ENCODE measurements around the gene UBXN7. TPM values are rescaled to one million over a fixed set of nuclear protein-coding genes. Genes with fewer than 3 reads are reported as not detected.
"Not testable (repeated sequence)": the region's sequence is repeated elsewhere in the genome, so short reads cannot be mapped to it uniquely, and the experiment has no call there.

The UBXN7 gene
- total RNA-seq, 1 experiment from 2014 or later, result 10.2 TPM

DNA sequence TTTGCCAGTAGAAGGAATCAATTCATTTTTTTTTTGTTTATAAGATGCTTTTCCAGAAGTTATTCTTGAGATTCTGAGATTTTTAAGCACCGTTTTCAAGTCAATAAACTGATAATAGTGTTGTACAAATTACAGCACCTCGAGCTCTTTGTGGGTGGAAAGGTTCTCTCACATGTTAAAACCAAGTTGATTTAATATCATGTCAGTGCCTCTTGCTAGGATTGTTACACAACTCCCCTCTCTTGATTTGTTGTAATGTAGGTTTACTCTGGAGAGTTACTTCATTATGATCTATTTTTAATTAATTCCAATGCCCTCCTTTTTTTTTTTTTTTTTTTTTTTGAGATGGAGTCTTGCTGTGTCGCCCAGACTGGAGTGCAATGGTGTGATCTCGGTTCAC is 25.8 kb upstream of the UBXN7 start:
- no TSS peak for BruUV-seq (replicated peaks)
- ChIA-PET POLR2A (ENCODE audit: unreplicated experiment) (no interaction called here), CTCF (no interaction called here)
- Histone ChIP-seq H4K20me1 (ENCODE audit: low read length) (no peaks in the 10 kb centered on the region), H2AFZ (ENCODE audit: low read length) (no peak overlapping the region), H3K4me1 (ENCODE audit: insufficient read depth, low read length) (no peaks in the 10 kb centered on the region), H3K27ac (ENCODE audit: low read length) (no peak overlapping the region), H3K79me2 (ENCODE audit: low read length) (no peaks in the 10 kb centered on the region), H3K4me3 (ENCODE audit: low read length) (no peak overlapping the region), H3K4me2 (ENCODE audit: low read length) (no peak overlapping the region), H3K9me3 (ENCODE audit: low read length) (no peaks in the 10 kb centered on the region), H3F3A (ENCODE audit: low read length, unreplicated experiment) (no peaks in the 10 kb centered on the region), H3K9ac (ENCODE audit: low read length) (no peak overlapping the region), H3K27me3 (ENCODE audit: low read length) (no peaks in the 10 kb centered on the region), H3K9me2 (replicated peaks; ENCODE audit: low read length) (no peaks in the 10 kb centered on the region), H3K36me3 (ENCODE audit: low read depth, low read length) (no peaks in the 10 kb centered on the region)
- ATAC-seq (no peak), DNase-seq (no peak)
- TF ChIP-seq EZH2 (IDR thresholded peaks at IDR 0.05; ENCODE audit: low read length, unreplicated experiment), result no peak
- TF ChIP-seq, protein P1, sequence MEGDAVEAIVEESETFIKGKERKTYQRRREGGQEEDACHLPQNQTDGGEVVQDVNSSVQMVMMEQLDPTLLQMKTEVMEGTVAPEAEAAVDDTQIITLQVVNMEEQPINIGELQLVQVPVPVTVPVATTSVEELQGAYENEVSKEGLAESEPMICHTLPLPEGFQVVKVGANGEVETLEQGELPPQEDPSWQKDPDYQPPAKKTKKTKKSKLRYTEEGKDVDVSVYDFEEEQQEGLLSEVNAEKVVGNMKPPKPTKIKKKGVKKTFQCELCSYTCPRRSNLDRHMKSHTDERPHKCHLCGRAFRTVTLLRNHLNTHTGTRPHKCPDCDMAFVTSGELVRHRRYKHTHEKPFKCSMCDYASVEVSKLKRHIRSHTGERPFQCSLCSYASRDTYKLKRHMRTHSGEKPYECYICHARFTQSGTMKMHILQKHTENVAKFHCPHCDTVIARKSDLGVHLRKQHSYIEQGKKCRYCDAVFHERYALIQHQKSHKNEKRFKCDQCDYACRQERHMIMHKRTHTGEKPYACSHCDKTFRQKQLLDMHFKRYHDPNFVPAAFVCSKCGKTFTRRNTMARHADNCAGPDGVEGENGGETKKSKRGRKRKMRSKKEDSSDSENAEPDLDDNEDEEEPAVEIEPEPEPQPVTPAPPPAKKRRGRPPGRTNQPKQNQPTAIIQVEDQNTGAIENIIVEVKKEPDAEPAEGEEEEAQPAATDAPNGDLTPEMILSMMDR (conservative IDR thresholded peaks at IDR 0.05; ENCODE audit: low read depth, low read length), result no peak
- no peak for TF ChIP-seq EZH2phosphoT487 (IDR thresholded peaks at IDR 0.05; ENCODE audit: borderline replicate concordance, low read length)
- intact Hi-C loops (cut with micrococcal nuclease), result no loop called here

DNA sequence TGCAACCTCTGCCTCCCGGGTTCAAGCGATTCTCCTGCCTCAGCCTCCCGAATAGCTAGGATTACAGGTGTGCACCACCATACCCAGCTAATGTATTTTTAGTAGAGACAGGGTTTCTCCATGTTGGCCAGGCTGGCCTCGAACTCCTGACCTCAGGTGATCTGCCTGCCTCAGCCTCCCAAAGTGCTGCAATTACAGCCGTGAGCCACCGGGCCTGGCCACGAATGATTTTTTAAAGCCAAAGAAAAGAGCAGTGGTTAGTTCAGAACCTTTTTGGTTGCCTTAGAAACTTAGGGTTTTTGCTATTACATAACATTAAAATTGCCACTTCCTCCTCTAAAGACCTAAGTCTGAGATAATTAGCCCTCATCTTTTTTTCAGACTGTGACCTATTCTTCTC is 25.2 kb upstream of the UBXN7 start:
- BruUV-seq (replicated peaks); CTCF ChIA-PET; H3K4me3 ChIP-seq (ENCODE audit: low read length); H3K4me2 ChIP-seq (ENCODE audit: low read length); H3K36me3 ChIP-seq (ENCODE audit: low read depth, low read length); H2AFZ ChIP-seq (ENCODE audit: low read length); H3K79me2 ChIP-seq (ENCODE audit: low read length); H4K20me1 ChIP-seq (ENCODE audit: low read length); H3K4me1 ChIP-seq (ENCODE audit: insufficient read depth, low read length); DNase-seq; POLR2A ChIA-PET (ENCODE audit: unreplicated experiment); H3K9me2 ChIP-seq (replicated peaks; ENCODE audit: low read length); H3F3A ChIP-seq (ENCODE audit: low read length, unreplicated experiment); intact Hi-C loops (cut with micrococcal nuclease); H3K27ac ChIP-seq (ENCODE audit: low read length); H3K9me3 ChIP-seq (ENCODE audit: low read length); ATAC-seq; H3K27me3 ChIP-seq (ENCODE audit: low read length); H3K9ac ChIP-seq (ENCODE audit: low read length): not testable (repeated sequence)

DNA sequence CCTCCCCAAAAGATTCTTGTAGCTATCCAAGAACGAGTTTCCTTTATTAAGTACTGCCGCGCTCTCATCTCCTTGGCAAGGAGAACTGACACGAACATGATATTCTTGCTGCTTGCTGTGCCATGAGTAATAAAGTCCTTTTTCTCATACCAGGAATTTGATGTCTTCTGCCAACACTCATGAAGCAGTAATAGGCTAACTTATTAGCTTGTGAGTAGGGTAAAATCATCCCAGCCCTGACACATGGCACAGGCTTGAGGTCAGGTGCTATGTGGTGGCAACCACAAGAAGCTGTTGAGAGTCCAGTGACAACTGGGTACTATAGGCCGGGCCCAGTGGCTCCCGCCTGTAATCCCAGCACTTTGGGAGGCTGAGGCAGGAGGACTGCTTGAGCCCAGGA is 22.7 kb upstream of the UBXN7 start:
- H3K9me3 ChIP-seq (ENCODE audit: low read length), result no peaks in the 10 kb centered on the region
- CTCF ChIA-PET, result no interaction called here
- ATAC-seq, result no peak

More for the DNA sequence above, 22.7 kb upstream of the UBXN7 start:
- DNase-seq, result no peak
- H3K79me2 ChIP-seq (ENCODE audit: low read length), result no peaks in the 10 kb centered on the region
- H3K36me3 ChIP-seq (ENCODE audit: low read depth, low read length), result no peaks in the 10 kb centered on the region
- no peaks in the 10 kb centered on the region for H3K4me1 ChIP-seq (ENCODE audit: insufficient read depth, low read length)
- H3K4me3 ChIP-seq (ENCODE audit: low read length), result no peak overlapping the region
- BruUV-seq (replicated peaks), result no TSS peak
- no peaks in the 10 kb centered on the region for H3F3A ChIP-seq (ENCODE audit: low read length, unreplicated experiment)
- H3K27ac ChIP-seq (ENCODE audit: low read length), result no peak overlapping the region
- H4K20me1 ChIP-seq (ENCODE audit: low read length), result no peaks in the 10 kb centered on the region
- intact Hi-C loops (cut with micrococcal nuclease), result no loop called here
- H3K4me2 ChIP-seq (ENCODE audit: low read length), result no peak overlapping the region
- H3K9ac ChIP-seq (ENCODE audit: low read length), result no peak overlapping the region
- TF ChIP-seq EZH2 (IDR thresholded peaks at IDR 0.05; ENCODE audit: low read length, unreplicated experiment) (no peak), EZH2phosphoT487 (IDR thresholded peaks at IDR 0.05; ENCODE audit: borderline replicate concordance, low read length) (no peak)
- TF ChIP-seq, protein P1 (conservative IDR thresholded peaks at IDR 0.05; ENCODE audit: low read depth, low read length), result no peak
- no peaks in the 10 kb centered on the region for H3K9me2 ChIP-seq (replicated peaks; ENCODE audit: low read length)
- POLR2A ChIA-PET (ENCODE audit: unreplicated experiment), result no interaction called here
- no peaks in the 10 kb centered on the region for H3K27me3 ChIP-seq (ENCODE audit: low read length)
- no peak overlapping the region for H2AFZ ChIP-seq (ENCODE audit: low read length)

Measured in PC-3 (cell line).